ENCODE measurements around the gene RHBG.

The RHBG gene

GRCh38 chr1:156378557-156378956 lies 9.5 kb downstream of the RHBG start:
- H3K27me3 ChIP-seq (replicated peaks; ENCODE audit: control insufficient read depth, insufficient read depth, low read length), result no peaks in the 10 kb centered on the region
- H3K36me3 ChIP-seq (ENCODE audit: control insufficient read depth, insufficient read depth, low read length), result no peaks in the 10 kb centered on the region
- TF ChIP-seq CTCF (IDR thresholded peaks at IDR 0.05; ENCODE audit: insufficient read depth, low read length, poor library complexity, severe bottlenecking), result no peak
- no peak overlapping the region for H3K4me3 ChIP-seq (replicated peaks; ENCODE audit: low read depth, low read length)
- DNase-seq (ENCODE audit: extremely low read depth, insufficient read length), result no peak

- H3K27me3 ChIP-seq (replicated peaks; ENCODE audit: control insufficient read depth, insufficient read depth, low read length), result no peaks in the 10 kb centered on the region
- no peaks in the 10 kb centered on the region for H3K36me3 ChIP-seq (ENCODE audit: control insufficient read depth, insufficient read depth, low read length)
- DNase-seq (ENCODE audit: extremely low read depth, insufficient read length), result no peak
- TF ChIP-seq CTCF (IDR thresholded peaks at IDR 0.05; ENCODE audit: insufficient read depth, low read length, poor library complexity, severe bottlenecking), result no peak
- no peak overlapping the region for H3K4me3 ChIP-seq (replicated peaks; ENCODE audit: low read depth, low read length)
These were observed 10.6 kb downstream of the RHBG start for GRCh38 chr1:156379420-156380165.

GRCh38 chr1:156382561-156382960 lies 13.6 kb downstream of the RHBG start:
- TF ChIP-seq CTCF (IDR thresholded peaks at IDR 0.05; ENCODE audit: insufficient read depth, low read length, poor library complexity, severe bottlenecking), result no peak
- no peak for DNase-seq (ENCODE audit: extremely low read depth, insufficient read length)
- Histone ChIP-seq H3K27me3 (replicated peaks; ENCODE audit: control insufficient read depth, insufficient read depth, low read length) (no peaks in the 10 kb centered on the region), H3K4me3 (replicated peaks; ENCODE audit: low read depth, low read length) (no peak overlapping the region), H3K36me3 (ENCODE audit: control insufficient read depth, insufficient read depth, low read length) (no peaks in the 10 kb centered on the region)

- TF ChIP-seq CTCF (IDR thresholded peaks at IDR 0.05; ENCODE audit: insufficient read depth, low read length, poor library complexity, severe bottlenecking), result peak; percentile 97
- Histone ChIP-seq H3K36me3 (ENCODE audit: control insufficient read depth, insufficient read depth, low read length) (no peaks in the 10 kb centered on the region), H3K27me3 (replicated peaks; ENCODE audit: control insufficient read depth, insufficient read depth, low read length) (no peaks in the 10 kb centered on the region), H3K4me3 (replicated peaks; ENCODE audit: low read depth, low read length) (no peak overlapping the region)
- DNase-seq (ENCODE audit: extremely low read depth, insufficient read length), result peak; percentile 46
These were observed 14.0 kb downstream of the RHBG start for GRCh38 chr1:156383023-156383422.

GRCh38 chr1:156384007-156384406 lies 15.0 kb downstream of the RHBG start:
- DNase-seq (ENCODE audit: extremely low read depth, insufficient read length), result no peak
- no peak overlapping the region for H3K4me3 ChIP-seq (replicated peaks; ENCODE audit: low read depth, low read length)
- no peaks in the 10 kb centered on the region for H3K36me3 ChIP-seq (ENCODE audit: control insufficient read depth, insufficient read depth, low read length)
- no peaks in the 10 kb centered on the region for H3K27me3 ChIP-seq (replicated peaks; ENCODE audit: control insufficient read depth, insufficient read depth, low read length)
- no peak for TF ChIP-seq CTCF (IDR thresholded peaks at IDR 0.05; ENCODE audit: insufficient read depth, low read length, poor library complexity, severe bottlenecking)

Data from GM06990 (cell line).